ENCODE measurements around the gene ANKRD52.
A peak's percentile ranks its signal among the peaks of the same experiment; 100 is the strongest.
"Not testable (repeated sequence)": the region's sequence is repeated elsewhere in the genome, so short reads cannot be mapped to it uniquely, and the experiment has no call there.

The ANKRD52 gene

DNA sequence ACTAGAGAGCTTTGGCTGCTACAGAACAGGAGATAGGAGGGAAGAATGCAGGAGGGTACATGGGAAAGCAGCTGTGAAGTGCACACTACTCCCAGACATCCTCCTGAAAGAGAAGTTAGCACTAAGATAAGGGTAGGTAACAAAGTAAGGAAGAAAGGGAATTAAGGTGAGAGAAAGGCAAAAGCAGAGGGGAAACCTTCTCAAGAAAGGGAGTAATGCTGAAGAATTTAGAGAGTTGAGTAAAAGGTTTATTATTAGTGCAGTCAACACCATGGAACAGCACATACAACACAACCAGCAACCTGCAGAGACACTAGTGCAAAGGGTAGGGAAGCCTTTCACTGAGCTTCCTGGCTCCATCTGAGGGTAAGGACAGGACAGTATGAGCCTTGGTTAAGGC, 53.9 kb downstream of the ANKRD52 start:
- no peak for FAIRE-seq

DNA sequence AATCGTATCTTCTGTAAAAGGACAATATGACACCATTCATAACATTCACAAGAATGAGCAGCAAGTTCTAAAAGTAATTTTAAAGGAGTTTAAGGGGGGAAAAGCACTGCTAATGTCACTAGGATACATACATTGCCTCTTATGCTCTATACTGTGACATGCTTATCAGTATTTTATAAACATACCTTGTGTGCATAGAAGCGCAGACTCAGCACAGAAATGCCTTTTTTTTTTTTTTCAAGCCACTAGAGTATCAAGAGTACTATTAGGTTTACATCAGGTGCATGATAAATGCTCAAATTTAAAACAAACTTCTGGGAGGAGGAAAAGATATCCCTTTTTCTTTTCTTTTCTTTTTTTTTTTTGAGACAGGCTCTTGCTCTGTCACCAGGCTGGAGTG, 55.3 kb downstream of the ANKRD52 start:
- no peak for FAIRE-seq

DNA sequence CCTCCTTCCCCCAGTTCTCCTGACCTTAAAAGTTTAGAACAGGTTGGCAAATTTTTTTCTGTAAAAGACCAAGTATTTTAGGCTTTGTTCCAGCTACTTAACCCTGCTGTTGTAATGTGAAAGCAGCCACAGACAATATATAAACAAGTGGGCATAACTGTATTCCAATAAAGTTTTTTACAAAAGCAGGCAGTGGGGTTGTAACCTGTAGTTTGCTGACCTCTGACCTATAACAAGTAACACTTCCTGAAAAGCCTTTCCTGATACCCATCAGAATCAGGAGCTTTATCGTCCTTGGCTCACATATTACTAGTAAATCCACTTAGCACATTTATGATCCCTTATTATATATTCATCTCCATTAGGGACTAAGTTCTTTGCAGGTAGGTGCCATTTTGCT, 55.8 kb downstream of the ANKRD52 start:
- FAIRE-seq, result no peak

DNA sequence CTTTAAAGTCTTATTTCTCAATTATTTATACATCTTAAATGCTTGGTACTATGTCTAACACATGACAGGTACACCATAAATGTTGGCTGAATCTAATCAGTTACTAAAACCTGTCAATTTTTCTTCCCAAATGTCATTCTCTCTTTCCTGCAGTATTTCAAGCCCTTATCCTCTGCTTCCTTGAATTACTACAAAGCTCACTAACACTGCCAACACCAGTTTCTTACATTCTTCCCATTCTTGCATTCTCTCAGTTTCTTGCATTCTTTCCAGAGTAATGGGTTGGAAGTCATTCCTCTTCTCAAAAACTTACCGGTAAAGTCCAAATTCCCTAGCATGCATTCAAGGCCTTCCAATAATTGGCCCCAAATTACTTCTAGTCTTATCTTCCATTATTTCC, 59.3 kb downstream of the ANKRD52 start:
- FAIRE-seq, result no peak

DNA sequence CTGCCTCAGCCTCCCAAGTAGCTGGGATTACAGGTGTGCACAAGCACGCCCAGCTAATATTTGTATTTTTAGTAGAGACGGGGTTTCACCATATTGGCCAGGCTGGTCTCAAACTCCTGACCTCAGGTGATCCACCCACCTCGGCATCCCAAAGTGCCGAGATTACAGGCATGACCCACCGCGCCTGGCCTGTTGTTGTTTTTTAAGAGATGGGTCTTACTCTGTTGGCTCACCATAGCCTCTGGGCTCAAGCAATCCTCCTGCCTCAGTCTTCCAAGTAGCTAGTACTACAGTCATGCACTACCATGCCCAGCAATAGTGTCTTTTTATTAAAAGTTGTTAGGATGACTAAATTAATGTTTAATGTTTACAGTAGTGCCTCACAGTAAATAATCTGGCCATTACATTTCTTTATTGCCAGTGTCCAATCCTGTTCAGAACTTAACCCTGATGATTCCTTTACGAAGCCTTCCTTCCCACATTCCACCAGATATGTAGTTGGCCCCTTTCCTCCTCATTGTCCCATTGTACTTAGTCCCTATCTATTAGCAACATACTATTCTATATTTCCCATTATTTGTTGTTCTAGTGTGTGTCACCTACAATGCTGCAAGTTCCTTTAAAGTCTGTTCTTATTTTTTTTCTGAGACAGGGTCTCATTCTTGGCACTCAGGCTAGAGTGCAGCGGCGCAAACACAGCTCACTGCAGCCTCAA, 60.1 kb downstream of the ANKRD52 start:
- FAIRE-seq, result no peak

DNA sequence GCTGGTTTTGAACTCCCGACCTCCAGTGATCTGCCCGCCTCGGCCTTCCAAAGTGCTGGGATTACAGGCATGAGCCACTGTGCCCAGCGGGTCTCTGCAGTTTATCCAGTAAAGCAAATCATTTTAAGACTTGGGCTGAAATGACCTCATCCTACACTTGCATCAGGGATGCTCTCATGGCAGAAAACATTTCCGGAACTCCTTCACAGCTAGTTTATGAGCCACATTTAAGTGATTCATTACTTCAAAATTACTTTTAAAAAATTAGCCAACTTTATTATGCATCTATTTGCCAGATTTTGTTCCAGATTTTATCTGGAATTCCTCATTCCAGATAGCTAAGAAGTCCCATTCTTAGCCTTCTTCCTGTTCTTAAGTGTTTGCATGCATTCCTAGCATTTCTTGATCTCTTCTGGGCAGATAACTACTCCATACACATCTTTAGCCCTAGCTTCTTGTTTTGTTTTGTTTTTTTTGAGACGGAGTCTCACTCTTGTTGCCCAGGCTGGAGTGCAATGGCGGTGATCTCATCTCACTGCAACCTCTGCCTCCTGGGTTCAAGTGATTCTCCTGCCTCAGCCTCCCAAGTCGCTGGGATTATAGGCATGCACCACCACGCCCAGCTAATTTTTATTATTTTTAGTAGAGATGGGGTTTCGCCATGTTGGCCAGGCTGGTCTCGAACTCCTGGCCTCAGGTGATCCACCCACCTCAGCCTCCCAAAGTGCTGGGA, 61.2 kb downstream of the ANKRD52 start:
- not testable (repeated sequence) for FAIRE-seq

DNA sequence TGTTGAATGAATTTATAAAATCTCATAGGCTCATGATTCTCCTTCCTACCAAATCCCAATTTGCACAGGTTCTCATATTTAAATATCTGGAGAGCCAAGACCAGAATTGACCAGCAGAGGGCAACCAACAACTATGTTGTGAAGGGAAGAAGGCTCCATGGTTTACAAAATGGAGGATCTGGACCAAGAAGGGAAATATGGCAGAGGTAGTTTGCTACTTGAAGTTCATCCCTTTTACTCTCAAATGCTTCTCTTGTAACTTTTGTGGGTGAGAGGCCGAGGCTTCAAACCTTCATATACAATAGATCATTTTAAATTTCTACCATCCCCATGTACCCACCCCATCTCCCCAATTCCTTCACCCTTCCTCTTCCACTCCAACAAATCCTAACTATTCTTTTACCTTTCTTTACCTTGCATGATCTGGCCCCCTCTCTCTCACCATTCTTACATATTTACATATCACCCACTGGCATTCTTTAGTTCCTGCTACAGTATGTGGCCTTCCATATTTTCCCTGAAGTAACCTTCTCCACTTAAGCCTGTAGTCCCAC, 65.1 kb downstream of the ANKRD52 start:
- FAIRE-seq, result peak; percentile 71

DNA sequence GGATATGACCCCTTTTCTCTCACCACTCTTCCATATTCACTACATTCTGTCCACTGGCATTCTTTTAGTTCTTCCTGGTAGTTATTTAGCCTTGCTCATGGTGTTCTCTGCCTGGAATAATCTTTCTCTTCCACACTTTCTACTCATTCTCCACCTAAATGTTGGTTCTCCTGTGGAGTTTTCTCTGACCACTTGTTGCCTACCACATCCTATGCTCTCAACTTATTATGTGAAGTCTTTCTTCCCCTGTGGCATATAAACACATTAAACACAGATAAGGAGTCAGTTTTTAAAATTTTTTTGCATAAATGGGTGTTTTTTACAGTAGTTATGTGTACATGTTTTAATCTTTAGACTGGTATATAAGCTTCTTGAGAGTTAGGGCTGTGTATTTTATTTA, 65.6 kb downstream of the ANKRD52 start:
- FAIRE-seq, result no peak

DNA sequence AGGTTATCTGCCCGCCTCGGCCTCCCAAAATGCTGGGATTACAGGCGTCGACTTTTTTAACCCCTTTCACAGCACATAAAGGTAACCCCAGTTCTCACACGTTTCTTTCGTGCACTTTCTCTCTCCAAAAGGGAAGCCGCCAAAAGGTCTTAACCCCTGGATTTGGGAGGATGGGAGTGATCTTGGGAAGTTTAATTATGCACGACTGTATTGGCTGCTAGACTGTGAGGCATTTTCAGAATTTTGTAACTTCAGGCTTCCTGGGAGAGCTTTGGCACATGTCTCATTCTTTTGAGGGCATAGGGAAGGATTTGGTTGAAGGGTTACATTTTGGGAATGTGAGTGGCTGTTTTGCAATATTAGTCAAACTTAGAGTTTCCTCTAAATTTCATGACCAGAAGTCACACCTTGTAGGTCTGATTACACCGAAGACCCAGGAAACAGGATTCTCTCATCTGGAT, 67.5 kb downstream of the ANKRD52 start:
- no peak for FAIRE-seq

DNA sequence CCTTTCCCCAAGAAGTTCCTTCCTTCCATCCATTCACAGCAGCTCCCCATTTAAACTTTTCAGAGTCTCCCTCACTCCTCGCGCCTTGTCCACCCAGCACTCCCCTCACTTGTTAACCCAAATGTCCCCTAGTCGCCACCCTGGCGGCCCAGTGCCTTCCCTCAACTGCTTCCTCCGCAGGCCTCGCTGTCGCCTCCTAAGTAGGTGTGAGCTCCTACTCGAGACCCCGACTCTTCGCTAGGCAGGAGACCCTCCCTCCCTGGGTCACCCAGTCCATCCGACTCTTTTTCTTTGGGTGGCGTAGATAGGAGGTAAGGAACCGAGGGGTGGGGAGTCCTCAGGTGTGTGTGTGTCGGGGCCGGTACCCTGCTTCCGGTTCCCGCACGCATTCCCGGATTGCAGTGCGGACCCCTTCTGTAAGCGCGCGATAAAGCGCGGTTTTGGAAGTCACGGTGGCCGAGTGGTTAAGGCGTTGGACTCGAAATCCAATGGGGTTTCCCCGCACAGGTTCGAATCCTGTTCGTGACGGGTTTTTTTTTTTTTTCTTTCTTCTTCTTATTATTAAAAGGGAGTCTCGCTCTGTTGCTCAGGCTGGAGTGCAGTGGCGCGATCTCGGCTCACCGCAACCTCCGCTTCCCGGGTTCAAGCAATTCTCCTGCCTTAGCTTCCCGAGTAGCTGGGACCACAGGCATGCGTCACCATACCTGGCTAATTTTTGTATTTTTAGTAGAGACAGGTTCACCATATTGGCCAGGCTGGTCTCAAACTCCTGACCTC, 68.1 kb downstream of the ANKRD52 start:
- no peak for FAIRE-seq

DNA sequence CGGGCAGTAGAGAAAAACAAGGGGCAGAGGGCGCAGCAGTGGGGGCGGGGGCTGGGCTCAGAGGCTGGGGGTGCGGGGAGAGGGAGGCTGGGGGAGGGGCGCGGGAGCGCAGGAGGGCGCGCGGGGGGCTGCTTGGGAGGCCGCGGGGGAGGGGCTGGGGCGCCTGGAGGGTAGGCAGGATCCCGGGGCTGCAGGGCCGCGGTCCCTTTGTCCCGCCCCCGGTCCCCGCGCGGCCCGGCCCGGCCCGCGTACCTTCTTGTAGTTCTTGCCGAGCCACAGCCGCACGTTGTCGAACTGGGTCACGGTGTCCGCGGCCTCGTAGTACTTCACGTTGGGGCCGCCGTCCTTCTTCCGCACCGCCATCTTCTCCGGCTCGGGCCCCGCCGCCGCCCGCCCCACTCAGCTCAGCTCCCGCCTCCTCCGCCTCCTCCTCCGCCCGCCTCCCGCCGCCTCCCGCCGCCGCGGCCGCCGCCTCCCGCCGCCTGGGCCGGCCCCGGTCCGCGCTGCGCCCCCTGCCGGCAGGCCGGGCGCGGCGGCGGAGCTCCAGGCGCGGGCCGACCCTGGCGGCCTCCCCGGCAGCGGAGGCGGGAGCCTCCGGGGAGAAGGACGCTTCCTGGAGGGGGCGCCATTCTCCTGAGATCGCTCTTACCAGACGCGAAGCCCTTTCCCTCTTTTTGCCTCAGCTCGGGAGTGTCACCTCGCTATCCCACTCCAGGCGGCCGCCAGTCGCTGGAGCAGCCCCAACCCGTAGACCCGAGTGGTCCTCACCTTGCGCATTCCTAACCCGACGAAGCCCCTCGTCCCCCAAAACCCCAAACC, 68.9 kb downstream of the ANKRD52 start, which contains the start of gene SMARCC2:
TSS of gene SMARCC2 (minus strand) at position 385 of the 819 bp plus-strand sequence. CDS start at position 363, 22 bp downstream.
- no peak for FAIRE-seq

DNA sequence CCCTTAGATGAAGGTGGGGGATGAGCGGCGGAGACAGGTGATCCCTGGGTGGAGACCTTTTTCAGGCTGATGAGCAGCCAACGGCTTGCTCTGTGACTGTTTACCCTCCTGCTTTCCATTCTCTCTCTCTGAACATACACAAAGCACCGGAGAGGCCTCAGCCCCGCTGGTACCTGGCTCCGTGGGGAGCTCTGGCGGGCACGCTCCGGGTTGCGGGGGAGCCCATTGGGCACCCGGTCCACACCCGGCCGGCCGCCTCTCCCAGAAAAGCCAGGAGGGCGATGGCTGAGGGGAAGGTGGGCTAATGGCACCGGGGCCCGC, 69.4 kb downstream of the ANKRD52 start:
- FAIRE-seq, result no peak

DNA sequence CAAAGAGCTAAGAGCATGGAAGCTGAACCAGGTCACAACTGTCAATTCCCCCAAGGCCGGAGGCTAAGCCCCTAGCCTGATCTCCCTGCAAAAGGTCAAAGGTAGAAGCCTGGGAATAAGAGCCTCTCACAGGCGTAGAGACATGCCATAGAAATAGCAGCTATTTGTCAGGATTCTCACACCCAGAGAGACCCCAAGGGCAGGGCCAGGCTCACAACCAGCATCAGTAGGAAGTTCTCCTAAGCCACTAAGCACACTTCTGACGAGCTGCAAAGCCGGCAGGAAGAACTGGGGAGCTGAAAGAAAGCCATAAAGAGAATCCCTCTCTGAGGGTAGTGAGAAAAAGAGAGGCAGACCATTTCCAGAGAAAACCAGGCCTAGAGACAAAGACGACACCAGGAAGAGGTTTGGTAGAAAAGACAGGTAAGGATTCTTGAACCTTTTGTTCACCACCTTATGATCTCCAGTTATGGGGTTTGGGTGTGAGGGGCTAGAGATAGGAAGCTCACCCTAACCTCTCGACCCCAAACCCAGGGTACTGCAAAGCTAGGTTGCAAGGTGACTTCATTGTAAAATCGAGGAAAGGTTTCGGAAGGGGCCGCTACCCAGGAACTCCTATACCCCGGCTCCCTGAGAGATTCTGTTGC, 69.9 kb downstream of the ANKRD52 start:
- no peak for FAIRE-seq

All from islet of Langerhans (tissue), 1 donor.